ENCODE results near the gene TMCO4.

GRCh38 chr1:19665496-19666465 lies 133.9 kb downstream of the TMCO4 start:
- no peak for TF ChIP-seq POLR2A (IDR thresholded peaks at IDR 0.05)
- TF ChIP-seq, protein P1, sequence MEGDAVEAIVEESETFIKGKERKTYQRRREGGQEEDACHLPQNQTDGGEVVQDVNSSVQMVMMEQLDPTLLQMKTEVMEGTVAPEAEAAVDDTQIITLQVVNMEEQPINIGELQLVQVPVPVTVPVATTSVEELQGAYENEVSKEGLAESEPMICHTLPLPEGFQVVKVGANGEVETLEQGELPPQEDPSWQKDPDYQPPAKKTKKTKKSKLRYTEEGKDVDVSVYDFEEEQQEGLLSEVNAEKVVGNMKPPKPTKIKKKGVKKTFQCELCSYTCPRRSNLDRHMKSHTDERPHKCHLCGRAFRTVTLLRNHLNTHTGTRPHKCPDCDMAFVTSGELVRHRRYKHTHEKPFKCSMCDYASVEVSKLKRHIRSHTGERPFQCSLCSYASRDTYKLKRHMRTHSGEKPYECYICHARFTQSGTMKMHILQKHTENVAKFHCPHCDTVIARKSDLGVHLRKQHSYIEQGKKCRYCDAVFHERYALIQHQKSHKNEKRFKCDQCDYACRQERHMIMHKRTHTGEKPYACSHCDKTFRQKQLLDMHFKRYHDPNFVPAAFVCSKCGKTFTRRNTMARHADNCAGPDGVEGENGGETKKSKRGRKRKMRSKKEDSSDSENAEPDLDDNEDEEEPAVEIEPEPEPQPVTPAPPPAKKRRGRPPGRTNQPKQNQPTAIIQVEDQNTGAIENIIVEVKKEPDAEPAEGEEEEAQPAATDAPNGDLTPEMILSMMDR (IDR thresholded peaks at IDR 0.05): no peak
- TF ChIP-seq EP300 (IDR thresholded peaks at IDR 0.05): no peak
- no peak for TF ChIP-seq POLR2AphosphoS5 (IDR thresholded peaks at IDR 0.05)

Data from sigmoid colon (tissue), 4 donors.